Ascending aorta (tissue), 2 donors: ENCODE data around the gene TRIM39. TPM values are rescaled to one million over a fixed set of nuclear protein-coding genes. Genes with fewer than 3 reads are reported as not detected.

Experiments used
- DNase-seq, 2 donors: peaks; one replicate each; pipeline ENCODE4 v3.0.0-alpha.2; 2019; ENCODE audit warnings: low spot score in 2 of 2
- H3K27ac ChIP-seq, 2 donors: fragments of 200-600 bp; sonication (generic); one replicate each; pipeline ENCODE4 v1.5.1; 2016 to 2017; ENCODE audit warnings: mild to moderate bottlenecking in 1 of 2
- H3K27me3 ChIP-seq: fragments of 200-600 bp; sonication (generic); one replicate; pipeline ENCODE4 v1.5.1; 2017
- H3K36me3 ChIP-seq, 2 donors: fragments of 200-600 bp; sonication (generic); one replicate each; pipeline ENCODE4 v1.5.1; 2016
- H3K4me1 ChIP-seq, 2 donors: fragments of 200-600 bp; sonication (generic); one replicate each; pipeline ENCODE4 v1.5.1; 2016 to 2017; ENCODE audit warnings: mild to moderate bottlenecking in 1 of 2
- H3K4me3 ChIP-seq, 2 donors: fragments of 200-600 bp; sonication (generic); one replicate each; pipeline ENCODE4 v1.5.1; 2016 to 2017; ENCODE audit warnings: mild to moderate bottlenecking in 1 of 2
- H3K9me3 ChIP-seq, 2 donors: fragments of 200-600 bp; sonication (generic); one replicate each; pipeline ENCODE4 v1.5.1; 2016
- intact Hi-C: fragments of 100-400 bp; cut with DNase I; formaldehyde crosslinking; loops from one replicate; pipeline ENCODE4 v1.15.1; 2023
- total RNA-seq: library from RNA; depleted of rRNA; stranded (reverse); fragments of >200 nt; gene quantifications from one replicate; pipeline ENCODE4 v1.1.0, GENCODE V29; 2016
- TF ChIP-seq, protein P1 (sequence below), 3 experiments: fragments of 200-600 bp in 2 of 3; fragments of 450-650 bp in 1 of 3; sonication (generic) in 2 of 3; IDR thresholded peaks; one replicate each; pipeline ENCODE4 v1.5.1; 2016 to 2019; ENCODE audit warnings: antibody characterized with exemption in 3 of 3, mild to moderate bottlenecking in 1 of 3, moderate library complexity in 1 of 3

Gene TRIM39
- total RNA-seq, 1 donor from 2014 or later, result 2.8 TPM

GRCh38 chr6:30344191-30344867 is 17.6 kb downstream of the TRIM39 start:
- TF ChIP-seq, protein P1, sequence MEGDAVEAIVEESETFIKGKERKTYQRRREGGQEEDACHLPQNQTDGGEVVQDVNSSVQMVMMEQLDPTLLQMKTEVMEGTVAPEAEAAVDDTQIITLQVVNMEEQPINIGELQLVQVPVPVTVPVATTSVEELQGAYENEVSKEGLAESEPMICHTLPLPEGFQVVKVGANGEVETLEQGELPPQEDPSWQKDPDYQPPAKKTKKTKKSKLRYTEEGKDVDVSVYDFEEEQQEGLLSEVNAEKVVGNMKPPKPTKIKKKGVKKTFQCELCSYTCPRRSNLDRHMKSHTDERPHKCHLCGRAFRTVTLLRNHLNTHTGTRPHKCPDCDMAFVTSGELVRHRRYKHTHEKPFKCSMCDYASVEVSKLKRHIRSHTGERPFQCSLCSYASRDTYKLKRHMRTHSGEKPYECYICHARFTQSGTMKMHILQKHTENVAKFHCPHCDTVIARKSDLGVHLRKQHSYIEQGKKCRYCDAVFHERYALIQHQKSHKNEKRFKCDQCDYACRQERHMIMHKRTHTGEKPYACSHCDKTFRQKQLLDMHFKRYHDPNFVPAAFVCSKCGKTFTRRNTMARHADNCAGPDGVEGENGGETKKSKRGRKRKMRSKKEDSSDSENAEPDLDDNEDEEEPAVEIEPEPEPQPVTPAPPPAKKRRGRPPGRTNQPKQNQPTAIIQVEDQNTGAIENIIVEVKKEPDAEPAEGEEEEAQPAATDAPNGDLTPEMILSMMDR (IDR thresholded peaks at IDR 0.05), result no peak
- Histone ChIP-seq H3K27ac (peak overlapping the region in 1 of 2 donors; percentile 85), H3K9me3 (no peaks in the 10 kb centered on the region), H3K4me3 (peak overlapping the region; percentile 79 to 85), H3K36me3 (peaks cover 13 to 29% of the 10 kb centered on the region in 2 donors), H3K4me1 (peaks cover 0 to 4% of the 10 kb centered on the region in 2 donors), H3K27me3 (no peaks in the 10 kb centered on the region)
- DNase-seq, result no peak
- intact Hi-C loops, result loop anchor here (10.0 kb wide), 1 partner anchor 210 kb away; the partner anchor contains the start of genes GNL1 and PRR3

GRCh38 chr6:30344868-30345671 is 18.3 kb downstream of the TRIM39 start, which contains the start of gene RPP21:
Gene RPP21, plus strand, starts transcription at chr6:30345156. Its CDS starts 16 bp downstream, at chr6:30345172.
- peak; percentile 28 to 88 for DNase-seq
- no peaks in the 10 kb centered on the region for H3K27me3 ChIP-seq
- peak within 1 kb of the TSS; percentile 79 to 85 for H3K4me3 ChIP-seq
- no peaks in the 10 kb centered on the region for H3K9me3 ChIP-seq
- peak within 1 kb of the TSS; percentile 85 to 86 for H3K27ac ChIP-seq
- peaks cover 6 to 22% of the 10 kb centered on the region in 2 donors for H3K36me3 ChIP-seq
- peaks cover 0 to 4% of the 10 kb centered on the region in 2 donors for H3K4me1 ChIP-seq
- intact Hi-C loops, result loop anchor here (1.0 to 10.0 kb wide), 2 partner anchors 18 to 210 kb away; partner anchors contain the start of genes GNL1 and PRR3
- TF ChIP-seq, protein P1 (IDR thresholded peaks at IDR 0.05), result no peak

- Histone ChIP-seq H3K27ac (no peak overlapping the region), H3K4me1 (peaks cover 0 to 4% of the 10 kb centered on the region in 2 donors), H3K27me3 (no peaks in the 10 kb centered on the region), H3K36me3 (peaks cover 6 to 14% of the 10 kb centered on the region in 2 donors), H3K4me3 (peak overlapping the region; percentile 79 to 85), H3K9me3 (no peaks in the 10 kb centered on the region)
- intact Hi-C loops, result loop anchor here (1.0 to 10.0 kb wide), 2 partner anchors 19 to 209 kb away; partner anchors contain the start of genes GNL1 and PRR3
- no peak for DNase-seq
- TF ChIP-seq, protein P1 (IDR thresholded peaks at IDR 0.05), result no peak
Measured at GRCh38 chr6:30345852-30346251, 19.1 kb downstream of the TRIM39 start.

DNA sequence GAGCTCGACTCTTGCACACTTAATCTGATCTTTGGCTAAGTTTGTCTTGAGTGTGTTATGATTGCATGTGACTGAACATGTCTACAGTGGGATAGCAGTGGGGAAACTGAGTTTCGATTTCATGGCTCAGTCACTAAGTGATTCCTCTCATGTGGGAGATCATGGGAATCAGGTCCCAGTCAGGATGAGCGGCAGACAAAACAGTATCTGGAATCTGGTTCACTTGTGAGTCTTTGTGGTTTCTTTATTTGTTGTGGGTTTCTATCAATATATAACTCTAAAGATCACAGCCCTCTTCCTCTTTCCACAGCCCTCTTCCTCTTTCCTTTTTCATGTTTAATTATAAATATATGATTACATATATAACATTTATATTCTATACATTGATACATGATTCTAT is 22.2 kb downstream of the TRIM39 start:
- DNase-seq, result no peak
- H3K4me3 ChIP-seq, result no peak overlapping the region
- no peaks in the 10 kb centered on the region for H3K9me3 ChIP-seq
- TF ChIP-seq, protein P1 (IDR thresholded peaks at IDR 0.05), result no peak
- H3K4me1 ChIP-seq, result peaks cover 0 to 4% of the 10 kb centered on the region in 2 donors
- no peak overlapping the region for H3K27ac ChIP-seq
- intact Hi-C loops, result loop anchor here (10.0 kb wide), 1 partner anchor 206 kb away; the partner anchor contains the start of genes GNL1 and PRR3
- H3K27me3 ChIP-seq, result no peaks in the 10 kb centered on the region
- no peaks in the 10 kb centered on the region for H3K36me3 ChIP-seq

- intact Hi-C loops, result loop anchor here (10.0 kb wide), 1 partner anchor 205 kb away; the partner anchor contains the start of genes GNL1 and PRR3
- no peak for DNase-seq
- Histone ChIP-seq H3K4me3 (no peak overlapping the region), H3K36me3 (no peaks in the 10 kb centered on the region), H3K9me3 (no peaks in the 10 kb centered on the region), H3K27me3 (no peaks in the 10 kb centered on the region), H3K27ac (no peak overlapping the region), H3K4me1 (peaks cover 0 to 4% of the 10 kb centered on the region in 2 donors)
- TF ChIP-seq, protein P1 (IDR thresholded peaks at IDR 0.05), result no peak
Measured at GRCh38 chr6:30349421-30350177, 22.9 kb downstream of the TRIM39 start.
